Ascending aorta (tissue), 2 donors: ENCODE measurements around the gene VWDE. TPM values are rescaled to one million over a fixed set of nuclear protein-coding genes. Genes with fewer than 3 reads are reported as not detected.
A peak's percentile ranks its signal among the peaks of the same experiment; 100 is the strongest.

Experiments used
- DNase-seq, 2 donors: peaks; one replicate each; pipeline ENCODE4 v3.0.0-alpha.2; 2019; ENCODE audit warnings: low spot score in 2 of 2
- H3K27ac ChIP-seq, 2 donors: fragments of 200-600 bp; sonication (generic); one replicate each; pipeline ENCODE4 v1.5.1; 2016 to 2017; ENCODE audit warnings: mild to moderate bottlenecking in 1 of 2
- H3K27me3 ChIP-seq: fragments of 200-600 bp; sonication (generic); one replicate; pipeline ENCODE4 v1.5.1; 2017
- H3K36me3 ChIP-seq, 2 donors: fragments of 200-600 bp; sonication (generic); one replicate each; pipeline ENCODE4 v1.5.1; 2016
- H3K4me1 ChIP-seq, 2 donors: fragments of 200-600 bp; sonication (generic); one replicate each; pipeline ENCODE4 v1.5.1; 2016 to 2017; ENCODE audit warnings: mild to moderate bottlenecking in 1 of 2
- H3K4me3 ChIP-seq, 2 donors: fragments of 200-600 bp; sonication (generic); one replicate each; pipeline ENCODE4 v1.5.1; 2016 to 2017; ENCODE audit warnings: mild to moderate bottlenecking in 1 of 2
- H3K9me3 ChIP-seq, 2 donors: fragments of 200-600 bp; sonication (generic); one replicate each; pipeline ENCODE4 v1.5.1; 2016
- CTCF ChIP-seq, 3 experiments: fragments of 200-600 bp in 2 of 3; fragments of 450-650 bp in 1 of 3; sonication (generic) in 2 of 3; IDR thresholded peaks; one replicate each; pipeline ENCODE4 v1.5.1; 2016 to 2019; ENCODE audit warnings: antibody characterized with exemption in 3 of 3, mild to moderate bottlenecking in 1 of 3, moderate library complexity in 1 of 3
- intact Hi-C: fragments of 100-400 bp; cut with DNase I; formaldehyde crosslinking; loops from one replicate; pipeline ENCODE4 v1.15.1; 2023
- total RNA-seq: library from RNA; depleted of rRNA; stranded (reverse); fragments of >200 nt; gene quantifications from one replicate; pipeline ENCODE4 v1.1.0, GENCODE V29; 2016

Gene VWDE
- total RNA-seq, 1 donor from 2014 or later, result not detected

- no peaks in the 10 kb centered on the region for H3K9me3 ChIP-seq
- no peaks in the 10 kb centered on the region for H3K4me1 ChIP-seq
- H3K4me3 ChIP-seq, result no peak overlapping the region
- no peaks in the 10 kb centered on the region for H3K27me3 ChIP-seq
- intact Hi-C loops, result loop anchor here (5.0 kb wide), 1 partner anchor 896 kb away; no protein-coding TSS in a partner anchor
- no peak overlapping the region for H3K27ac ChIP-seq
- no peaks in the 10 kb centered on the region for H3K36me3 ChIP-seq
- DNase-seq, result no peak
- no peak for TF ChIP-seq CTCF (IDR thresholded peaks at IDR 0.05)
These were observed 80.8 kb downstream of the VWDE start for GRCh38 chr7:12322903-12323300.

GRCh38 chr7:12322284-12322902 lies 81.3 kb downstream of the VWDE start:
- no peaks in the 10 kb centered on the region for H3K4me1 ChIP-seq
- H3K9me3 ChIP-seq, result no peaks in the 10 kb centered on the region
- no peaks in the 10 kb centered on the region for H3K36me3 ChIP-seq
- no peak overlapping the region for H3K27ac ChIP-seq
- H3K4me3 ChIP-seq, result no peak overlapping the region
- intact Hi-C loops, result loop anchor here (5.0 kb wide), 1 partner anchor 895 kb away; no protein-coding TSS in a partner anchor
- DNase-seq, result no peak
- H3K27me3 ChIP-seq, result no peaks in the 10 kb centered on the region
- TF ChIP-seq CTCF (IDR thresholded peaks at IDR 0.05), result peak; percentile 27 to 49 (median 27)

- H3K27me3 ChIP-seq, result no peaks in the 10 kb centered on the region
- H3K36me3 ChIP-seq, result no peaks in the 10 kb centered on the region
- intact Hi-C loops, result loop anchor here (5.0 kb wide), 1 partner anchor 894 kb away; no protein-coding TSS in a partner anchor
- TF ChIP-seq CTCF (IDR thresholded peaks at IDR 0.05), result no peak
- no peaks in the 10 kb centered on the region for H3K9me3 ChIP-seq
- no peak overlapping the region for H3K27ac ChIP-seq
- no peaks in the 10 kb centered on the region for H3K4me1 ChIP-seq
- DNase-seq, result no peak
- no peak overlapping the region for H3K4me3 ChIP-seq
These were observed 82.5 kb downstream of the VWDE start for GRCh38 chr7:12320987-12321647.

DNA sequence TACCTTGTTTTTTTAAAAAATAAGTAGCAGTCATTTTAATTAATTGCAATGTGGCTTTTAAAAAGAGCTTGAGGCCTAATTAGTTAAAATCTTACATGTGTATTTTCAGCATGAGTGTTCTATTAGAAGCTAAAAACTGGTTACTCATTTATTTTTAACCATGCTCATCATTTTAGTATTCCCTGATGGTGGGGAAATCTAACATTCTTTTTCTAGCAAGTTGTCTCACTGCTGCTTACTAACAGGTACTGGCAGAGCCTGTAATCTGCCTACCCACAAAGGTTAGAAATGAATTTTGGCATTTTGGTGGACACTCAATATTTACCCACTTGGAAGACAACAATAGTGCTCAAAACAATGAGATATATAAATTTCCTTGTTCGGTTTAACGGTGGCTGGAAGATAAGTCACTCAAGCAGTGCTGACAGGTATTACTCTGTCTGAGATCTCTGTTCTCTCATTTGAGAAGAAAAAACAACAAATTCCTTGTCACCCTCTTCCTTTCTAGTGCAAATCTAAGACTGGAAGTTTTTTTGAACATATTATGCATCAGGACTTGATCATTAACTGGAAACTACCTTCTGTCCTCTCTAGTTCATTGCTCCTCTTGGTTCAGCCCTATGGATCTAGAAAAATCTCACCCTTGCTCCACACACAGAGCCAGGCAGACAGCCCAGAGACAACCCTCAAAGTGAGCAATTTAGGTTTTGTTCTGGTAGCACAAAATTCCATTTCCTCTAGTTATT lies 83.3 kb downstream of the VWDE start:
- Histone ChIP-seq H3K36me3 (no peaks in the 10 kb centered on the region), H3K27ac (no peak overlapping the region), H3K27me3 (no peaks in the 10 kb centered on the region), H3K4me3 (no peak overlapping the region), H3K9me3 (no peaks in the 10 kb centered on the region), H3K4me1 (no peaks in the 10 kb centered on the region)
- intact Hi-C loops, result loop anchor here (5.0 kb wide), 1 partner anchor 893 kb away; no protein-coding TSS in a partner anchor
- DNase-seq, result no peak
- no peak for TF ChIP-seq CTCF (IDR thresholded peaks at IDR 0.05)

- H3K4me1 ChIP-seq, result no peaks in the 10 kb centered on the region
- H3K27me3 ChIP-seq, result no peaks in the 10 kb centered on the region
- H3K9me3 ChIP-seq, result no peaks in the 10 kb centered on the region
- intact Hi-C loops, result no loop called here
- no peak overlapping the region for H3K27ac ChIP-seq
- H3K4me3 ChIP-seq, result no peak overlapping the region
- DNase-seq, result no peak
- no peaks in the 10 kb centered on the region for H3K36me3 ChIP-seq
- no peak for TF ChIP-seq CTCF (IDR thresholded peaks at IDR 0.05)
These were observed 86.0 kb downstream of the VWDE start for GRCh38 chr7:12317675-12318074.
